Renal cortex interstitium (tissue), 11 donors: Measurements from ENCODE around the gene SPATA13. TPM values are rescaled to one million over a fixed set of nuclear protein-coding genes. Genes with fewer than 3 reads are reported as not detected.
"Not testable (repeated sequence)": the region's sequence is repeated elsewhere in the genome, so short reads cannot be mapped to it uniquely, and the experiment has no call there.

ENCODE experiments used
- DNase-seq, 11 donors: peaks; one replicate each; pipeline ENCODE4 v3.0.0-alpha.2; 2013; ENCODE audit warnings: low read depth in 9 of 11, low spot score in 4 of 11; ENCODE audit errors: extremely low read depth in 1 of 11
- polyA plus RNA-seq, 3 donors: library from polyadenylated mRNA; unstranded; fragments of 120-200 nt; gene quantifications; one replicate each; pipeline ENCODE4 v1.2.1, GENCODE V29; 2013; ENCODE audit not compliant: insufficient read length in 3 of 3

The SPATA13 gene
- polyA plus RNA-seq, 3 donors: 46.0 to 59.7 (median 54.6) TPM

GRCh38 chr13:24309300-24309699 is 148.8 kb downstream of the SPATA13 start, which contains the start of gene C1QTNF9:
C1QTNF9 (plus strand) TSS chr13:24309580; CDS start chr13:24316004, 6,424 bp downstream.
- not testable (repeated sequence) for DNase-seq

DNA sequence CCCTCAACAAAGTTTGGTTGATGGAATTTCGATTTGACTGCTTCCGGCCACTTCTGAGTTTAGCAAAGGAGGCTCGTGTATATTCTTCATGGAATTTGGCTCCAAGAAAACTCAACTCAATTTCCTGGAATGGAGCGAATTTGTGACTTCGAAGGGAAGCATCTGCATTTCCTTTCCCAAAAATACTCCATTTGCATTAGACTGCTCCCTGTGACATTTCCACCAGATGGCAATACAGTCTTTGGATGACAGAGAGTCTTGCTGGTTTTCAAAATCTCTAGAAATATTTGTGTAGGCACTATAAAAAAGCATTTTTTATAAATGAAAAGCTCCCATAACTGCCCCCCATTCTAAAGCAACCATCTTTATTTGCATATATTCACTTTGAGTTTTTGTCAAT is 152.9 kb downstream of the SPATA13 start:
- DNase-seq: peak in 1 of 11 donors; percentile 15

DNA sequence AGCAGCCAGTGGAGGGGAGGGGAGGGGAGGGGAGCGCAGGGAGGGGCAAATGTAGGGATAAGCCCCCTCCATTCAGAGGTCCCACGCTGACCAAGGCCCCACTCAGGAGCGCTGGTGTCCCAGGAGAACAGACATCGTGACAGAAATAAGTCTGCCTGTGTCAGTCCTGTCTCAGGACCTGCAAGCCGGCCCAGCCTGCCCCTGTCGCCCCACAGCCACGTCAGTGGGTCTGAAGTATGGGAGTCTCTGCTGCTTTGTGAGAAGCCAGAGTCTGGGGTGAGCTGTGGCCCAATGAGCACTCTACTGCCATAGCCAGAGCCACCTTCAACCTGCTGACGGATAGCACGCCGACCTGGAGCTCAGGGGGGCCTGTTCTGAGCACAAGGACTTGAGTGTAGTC is 157.3 kb downstream of the SPATA13 start:
- not testable (repeated sequence) for DNase-seq

DNA sequence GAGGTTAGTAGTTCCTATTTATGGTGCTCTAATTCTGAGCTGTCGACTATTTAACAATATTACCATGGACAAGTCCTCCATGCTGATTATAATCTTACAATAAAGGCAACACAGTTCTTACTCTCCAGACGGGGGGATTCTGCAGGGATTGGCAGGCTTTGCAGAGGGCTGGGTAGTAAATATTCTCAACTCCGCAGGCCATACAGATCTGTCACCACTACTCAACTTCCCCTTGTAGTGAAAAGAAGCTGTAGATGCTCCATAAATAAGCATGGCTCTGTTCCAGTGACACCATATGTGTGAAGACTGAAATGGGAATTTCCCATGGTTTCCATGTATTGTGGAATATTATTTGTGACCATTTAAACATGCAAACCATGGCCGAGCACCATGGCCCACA is 158.4 kb downstream of the SPATA13 start:
- not testable (repeated sequence) for DNase-seq

GRCh38 chr13:24319641-24320040 is 159.1 kb downstream of the SPATA13 start:
- not testable (repeated sequence) for DNase-seq

DNA sequence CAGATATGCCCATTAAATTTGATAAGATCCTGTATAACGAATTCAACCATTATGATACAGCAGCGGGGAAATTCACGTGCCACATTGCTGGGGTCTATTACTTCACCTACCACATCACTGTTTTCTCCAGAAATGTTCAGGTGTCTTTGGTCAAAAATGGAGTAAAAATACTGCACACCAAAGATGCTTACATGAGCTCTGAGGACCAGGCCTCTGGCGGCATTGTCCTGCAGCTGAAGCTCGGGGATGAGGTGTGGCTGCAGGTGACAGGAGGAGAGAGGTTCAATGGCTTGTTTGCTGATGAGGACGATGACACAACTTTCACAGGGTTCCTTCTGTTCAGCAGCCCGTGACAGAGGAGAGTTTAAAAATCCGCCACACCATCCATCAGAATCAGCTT is 160.9 kb downstream of the SPATA13 start:
- DNase-seq: not testable (repeated sequence)

GRCh38 chr13:24322470-24322869 is 161.9 kb downstream of the SPATA13 start:
- DNase-seq: not testable (repeated sequence)

GRCh38 chr13:24323036-24323738 is 162.7 kb downstream of the SPATA13 start:
- DNase-seq: no peak

DNA sequence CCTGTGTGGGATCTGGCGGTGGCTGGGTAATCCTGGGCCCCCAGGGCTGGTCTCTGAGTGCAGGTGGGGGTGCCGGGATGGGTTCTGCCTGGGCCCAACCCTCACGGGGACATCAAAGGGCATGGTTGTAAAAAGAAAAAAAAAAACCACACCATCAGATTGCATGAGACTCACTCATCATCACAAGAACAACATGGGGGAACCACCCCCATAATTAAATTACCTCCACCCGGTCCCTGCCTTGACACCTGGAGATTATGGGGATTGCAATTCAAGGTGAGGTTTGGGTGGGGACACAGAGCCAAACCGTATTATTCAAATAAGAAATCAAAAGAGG is 163.2 kb downstream of the SPATA13 start:
- no peak for DNase-seq

GRCh38 chr13:24327598-24327997 is 167.1 kb downstream of the SPATA13 start:
- DNase-seq: not testable (repeated sequence)

DNA sequence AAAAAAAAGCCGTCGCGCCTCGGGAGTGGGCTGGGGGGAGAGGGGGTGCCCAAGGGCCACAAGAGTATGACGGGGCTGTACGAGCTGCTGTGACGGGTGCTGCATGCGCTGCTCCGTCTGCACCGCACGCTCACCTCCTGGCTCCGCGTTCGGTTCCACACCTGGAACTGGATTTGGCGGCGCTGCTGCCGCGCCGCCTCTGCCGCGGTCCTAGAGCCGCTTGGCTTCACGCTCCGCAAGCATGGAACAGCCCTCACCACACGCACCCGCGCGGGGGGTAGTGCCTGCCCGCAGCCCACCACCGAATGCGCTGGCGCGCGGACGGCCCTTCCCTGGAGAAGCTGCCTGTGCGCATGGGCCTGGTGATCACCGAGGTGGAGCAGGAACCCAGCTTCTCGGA is 167.6 kb downstream of the SPATA13 start:
- peak in 1 of 11 donors; percentile 15 for DNase-seq

DNA sequence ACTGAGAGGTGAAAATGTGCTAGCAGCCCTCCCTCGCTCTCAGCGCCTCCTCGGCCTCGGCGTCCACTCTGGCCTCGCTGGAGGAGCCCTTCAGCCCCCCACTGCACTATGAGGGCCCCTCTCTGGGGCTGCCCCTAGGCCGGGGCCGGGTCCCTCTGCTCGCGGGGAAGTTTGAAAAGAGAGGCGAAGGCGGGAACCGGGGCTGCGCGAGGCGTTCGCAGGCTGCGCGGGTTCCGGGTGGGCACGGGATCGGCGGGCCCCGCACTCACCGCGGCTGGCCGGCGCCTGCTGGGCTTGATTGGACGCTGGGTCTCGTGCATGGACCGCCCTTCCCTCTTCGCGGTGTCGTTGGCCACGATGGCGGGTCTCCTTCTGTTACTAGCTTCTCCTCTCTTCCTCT is 178.2 kb downstream of the SPATA13 start:
- DNase-seq: no peak

DNA sequence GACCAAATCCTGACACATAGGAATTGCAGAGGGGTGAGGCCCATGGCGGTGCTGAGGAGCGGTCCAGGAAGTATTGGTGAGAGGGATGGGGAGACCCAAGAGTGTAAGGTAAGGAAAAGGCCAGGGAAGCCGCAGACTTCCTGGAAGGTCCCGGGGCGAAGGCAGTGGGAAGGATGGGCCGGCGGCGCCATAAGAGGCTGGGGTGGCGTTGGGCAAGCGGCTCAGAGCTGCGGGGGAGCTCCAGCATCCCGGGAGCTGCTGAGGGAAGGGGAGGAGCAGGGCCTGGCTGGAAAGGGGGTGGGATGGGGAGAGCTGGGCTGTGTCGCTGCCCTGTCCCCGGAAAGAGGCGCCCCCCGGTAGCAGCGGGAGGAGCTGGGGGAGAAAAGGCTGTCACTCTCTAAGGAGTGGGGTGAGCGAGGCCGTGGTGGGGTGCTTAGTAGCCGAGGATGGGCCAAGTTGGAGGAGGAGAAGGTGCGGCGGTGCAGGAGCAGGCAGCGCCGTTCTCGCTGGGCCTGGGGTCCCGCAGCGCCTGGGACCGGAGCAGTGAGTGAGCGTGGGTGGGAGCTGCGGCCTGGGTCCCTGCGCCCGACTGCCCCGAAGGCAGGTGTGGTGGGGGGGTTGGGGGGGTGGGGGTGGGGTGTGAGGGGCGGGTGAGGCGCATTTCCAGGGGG is 179.6 kb downstream of the SPATA13 start:
- no peak for DNase-seq

DNA sequence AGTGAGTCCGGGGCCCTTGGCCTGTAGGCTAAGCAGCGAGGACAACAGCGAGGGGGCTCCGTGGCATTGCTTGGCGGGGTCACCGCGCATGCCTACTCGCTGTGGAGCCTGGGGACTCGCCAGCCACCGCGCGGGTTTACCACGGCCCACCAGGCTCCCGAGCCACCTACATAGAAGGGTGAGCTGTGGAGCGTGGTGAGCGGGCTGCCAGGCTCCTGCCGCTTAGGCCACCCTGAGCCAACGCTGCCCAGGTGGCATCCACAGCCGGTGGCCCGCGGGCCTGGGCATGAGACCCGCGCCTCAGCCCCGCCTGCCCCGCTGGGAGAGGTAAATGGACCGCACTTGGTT is 180.1 kb downstream of the SPATA13 start:
- DNase-seq: no peak

- no peak for DNase-seq
Measured at GRCh38 chr13:24341439-24341838, 180.9 kb downstream of the SPATA13 start.

DNA sequence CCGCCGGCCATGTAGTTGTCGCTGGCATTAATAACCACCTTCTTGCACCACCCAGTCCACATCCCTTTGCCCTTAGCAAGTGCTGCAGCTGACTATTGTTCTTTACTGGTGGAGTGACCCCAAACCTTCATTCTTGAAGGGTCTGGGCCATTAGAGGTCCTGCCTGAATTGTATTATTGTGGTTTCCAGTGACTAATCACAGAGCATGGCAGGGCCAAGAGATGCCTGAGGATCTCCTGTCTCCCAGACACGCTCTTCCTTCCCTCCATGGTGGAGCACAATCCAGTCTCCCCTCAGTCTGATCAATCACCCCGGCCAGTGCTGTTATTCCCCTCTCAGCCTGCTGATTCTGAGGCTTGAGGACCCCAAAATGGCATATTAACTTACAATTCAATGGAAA is 187.9 kb downstream of the SPATA13 start:
- DNase-seq: no peak

GRCh38 chr13:24348797-24349515 is 188.4 kb downstream of the SPATA13 start:
- no peak for DNase-seq

DNA sequence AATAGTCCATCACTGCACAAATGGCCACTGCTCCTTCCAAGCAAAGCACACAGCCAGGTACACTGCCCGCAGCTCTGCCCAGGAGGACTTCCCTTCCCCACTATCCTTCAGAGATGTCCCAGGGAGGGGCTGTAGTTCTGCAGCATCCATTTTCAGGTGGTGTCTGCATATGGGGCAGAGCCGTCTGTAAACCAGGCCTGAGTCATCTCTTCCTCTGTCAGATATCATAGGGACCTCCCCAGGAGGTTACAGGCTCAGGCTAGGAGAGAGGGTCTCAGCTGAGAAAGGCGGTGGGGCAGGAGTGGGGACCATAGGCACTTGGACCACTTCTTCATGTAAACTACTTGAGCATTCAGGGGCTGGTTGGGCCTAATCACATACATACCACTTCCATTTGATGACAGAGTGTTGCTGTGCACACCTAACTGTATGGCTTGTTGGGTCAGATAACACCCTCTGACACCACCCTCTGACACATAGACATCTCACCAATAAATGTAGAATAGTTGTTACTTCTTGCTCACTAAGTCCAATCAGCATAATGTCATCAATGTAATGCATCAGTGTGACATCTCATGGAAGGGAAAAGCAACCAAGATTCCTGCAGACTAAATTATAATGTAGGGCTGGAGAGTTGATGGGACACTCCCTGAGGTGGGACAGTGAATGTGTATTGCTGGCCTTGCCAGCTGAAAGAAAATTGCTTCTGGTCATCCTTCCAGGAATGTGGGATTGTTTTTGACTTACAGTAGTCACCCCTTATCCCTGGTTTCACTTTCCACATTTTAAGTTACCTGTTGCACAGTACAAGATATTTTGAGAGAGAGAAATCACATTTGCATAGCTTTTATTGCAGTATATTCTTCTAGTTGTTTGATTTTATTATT is 189.5 kb downstream of the SPATA13 start:
- DNase-seq: not testable (repeated sequence)

GRCh38 chr13:24351423-24351822 is 190.9 kb downstream of the SPATA13 start:
- DNase-seq: no peak
